Mesangial cell (primary cell): Measurements from ENCODE around the gene HOXB6. TPM values are rescaled to one million over a fixed set of nuclear protein-coding genes. Genes with fewer than 3 reads are reported as not detected.

Source experiments
- total RNA-seq: library from RNA; depleted of rRNA; stranded (reverse); fragments of >200 nt; gene quantifications from 2 replicates; pipeline ENCODE4 v1.2.3, GENCODE V29; 2015

HOXB6 gene
- 14.5 and 29.4 TPM in 2 replicates for total RNA-seq

DNA sequence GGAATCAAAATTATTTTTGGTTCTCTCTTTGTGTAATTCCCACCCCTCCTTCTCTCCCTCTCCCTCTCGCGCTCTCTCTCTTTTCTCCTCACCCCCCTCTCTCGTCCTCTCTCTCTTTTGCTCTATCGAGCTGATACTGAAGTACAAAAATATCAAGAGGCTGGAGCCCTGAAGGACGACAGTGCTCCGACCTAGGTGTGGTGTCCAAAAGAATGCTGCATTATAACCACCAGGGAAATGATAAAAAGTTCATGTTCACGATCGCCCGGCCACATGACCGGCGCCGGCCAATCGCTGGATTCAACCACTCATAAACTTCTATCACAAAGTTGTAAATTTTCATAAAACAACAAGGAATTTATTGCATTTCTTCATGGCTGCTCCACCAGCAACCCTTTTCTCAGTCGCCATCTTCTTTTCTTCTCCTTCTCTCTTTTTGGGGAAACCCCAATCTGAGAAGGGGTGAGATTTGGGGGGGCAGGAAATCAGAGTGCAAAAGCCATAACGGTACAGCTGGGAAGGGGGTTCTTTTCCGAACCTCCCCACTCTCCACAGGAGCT lies at the start of gene HOXB6:
TSS of gene HOXB6 (minus strand) at position 217 of the 560 bp plus-strand sequence. CDS start 6,836 bp downstream, outside the sequence.

GRCh38 chr17:48626245-48627117 lies 21.7 kb upstream of the HOXB6 start, which contains the start of gene HOXB9:
Gene HOXB9 (minus strand): TSS chr17:48626358. CDS start chr17:48626269, 89 bp downstream.

DNA sequence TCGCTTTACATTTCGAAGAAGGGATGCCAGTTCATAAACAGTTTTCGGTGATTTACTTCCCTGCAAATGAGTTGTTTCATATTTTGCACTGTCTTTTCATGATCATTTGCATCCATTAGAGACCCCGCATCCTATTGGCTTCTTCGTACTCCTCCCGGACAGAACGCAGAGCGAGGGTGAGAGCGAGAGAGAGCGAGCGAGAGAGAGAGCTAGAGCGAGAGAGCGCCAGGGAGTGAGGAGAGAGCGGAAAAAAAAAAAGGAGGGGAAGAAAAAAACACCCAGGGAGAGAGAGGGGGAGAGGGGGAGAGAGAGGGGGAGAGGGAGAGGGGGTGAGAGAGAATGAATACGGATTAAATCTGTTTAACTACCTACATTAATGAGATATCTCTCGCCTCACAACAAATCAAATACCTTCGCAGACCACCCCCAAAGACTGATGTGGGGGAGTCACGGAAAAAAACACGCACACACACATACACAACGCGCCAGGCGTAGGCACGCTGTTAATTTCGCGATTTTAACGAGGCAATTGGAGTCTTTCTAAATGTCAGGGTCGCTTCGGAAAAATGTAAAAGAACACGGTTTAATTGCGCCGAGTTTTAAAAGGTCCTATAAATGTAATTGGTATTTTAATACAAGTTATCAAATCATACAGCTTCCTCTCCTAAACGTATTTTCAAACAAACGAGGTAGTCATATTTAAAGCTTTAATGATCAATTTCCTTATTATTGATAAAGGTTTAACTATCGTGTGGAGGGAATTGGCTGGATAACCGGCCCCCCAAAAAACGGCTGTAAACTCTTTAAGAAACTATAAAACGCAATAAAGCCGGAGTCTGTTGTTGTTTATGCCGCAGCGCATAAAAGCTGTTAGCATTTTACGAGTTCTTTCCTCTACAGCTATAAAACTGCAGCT lies 10.5 kb upstream of the HOXB6 start, which contains the start of gene HOXB8:
TSS of gene HOXB8 (minus strand) at position 246 of the 916 bp plus-strand sequence. CDS start 588 bp downstream, outside the sequence.

GRCh38 chr17:48610282-48611211 lies 5.8 kb upstream of the HOXB6 start, which contains the start of gene HOXB7:
Gene HOXB7 (minus strand): TSS chr17:48611017. CDS start chr17:48610918, 99 bp downstream.

DNA sequence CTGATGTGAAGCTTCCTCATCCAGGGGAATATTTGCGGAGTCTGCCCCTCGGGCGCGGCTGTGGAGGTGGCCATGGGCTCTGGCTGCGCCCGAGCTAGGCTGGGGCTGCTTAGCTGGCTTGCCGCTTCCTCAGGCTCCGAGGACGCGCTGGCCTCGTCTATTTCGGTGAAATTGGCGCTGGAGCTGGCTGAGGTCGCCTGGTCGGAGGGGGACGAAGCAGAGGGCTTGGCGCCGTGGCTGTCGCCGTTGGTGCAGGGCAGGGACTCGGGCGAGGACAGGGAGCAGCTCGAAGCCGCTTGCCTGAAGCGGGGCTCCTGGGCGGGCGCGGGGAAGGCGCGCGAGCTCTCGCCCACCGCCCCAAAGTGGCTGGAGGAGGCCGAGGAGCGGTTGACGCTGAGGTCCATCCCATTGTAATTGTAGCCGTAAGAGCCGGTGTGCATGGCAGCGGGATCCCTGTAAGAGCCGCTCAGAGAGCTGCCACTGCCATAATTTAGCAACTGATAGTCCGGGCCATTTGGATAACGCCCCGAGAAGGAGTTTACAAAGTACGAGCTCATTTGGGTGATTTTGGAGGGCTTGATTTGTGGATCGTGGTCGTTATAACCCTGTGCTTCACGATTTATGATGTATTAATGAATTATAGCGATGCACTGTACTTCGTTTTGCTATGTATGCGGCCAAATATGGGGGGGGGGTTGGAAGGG lies 11.5 kb downstream of the HOXB6 start, which contains the start of gene HOXB5:
TSS of gene HOXB5 (minus strand) at position 654 of the 704 bp plus-strand sequence. CDS start at position 557, 97 bp downstream.

GRCh38 chr17:48589831-48590606 lies 14.8 kb downstream of the HOXB6 start, which contains the start of gene HOXB3:
Gene HOXB3 (minus strand): TSS chr17:48590241. CDS start chr17:48552474, 37,767 bp downstream.

GRCh38 chr17:48577946-48578615 lies 26.7 kb downstream of the HOXB6 start, which contains the start of gene HOXB4:
Gene HOXB4 (minus strand): TSS chr17:48578350. CDS start chr17:48578319, 31 bp downstream.

Other genes with a start within 250 kb of the HOXB6 start
- gene SKAP1, start 174.8 kb downstream of the HOXB6 start, total RNA-seq, result 0.33 and 0.51 TPM in 2 replicates
- not detected in 2 replicates for gene HOXB1, start 74.0 kb downstream of the HOXB6 start, total RNA-seq
- 25.6 and 51.0 TPM in 2 replicates for gene HOXB2, start 59.9 kb downstream of the HOXB6 start, total RNA-seq
- gene HOXB4, start 26.6 kb downstream of the HOXB6 start, total RNA-seq, result 1.5 and 4.1 TPM in 2 replicates
- gene HOXB3, start 14.7 kb downstream of the HOXB6 start, total RNA-seq, result 16.0 and 39.2 TPM in 2 replicates
- 1.3 and 3.4 TPM in 2 replicates for gene HOXB5, start 11.2 kb downstream of the HOXB6 start, total RNA-seq
- gene HOXB7, start 6.0 kb upstream of the HOXB6 start, total RNA-seq, result 12.1 and 14.7 TPM in 2 replicates
- gene HOXB8, start 10.3 kb upstream of the HOXB6 start, total RNA-seq, result 7.7 and 21.9 TPM in 2 replicates
- 27.1 and 43.1 TPM in 2 replicates for gene HOXB9, start 21.4 kb upstream of the HOXB6 start, total RNA-seq
- not detected in 2 replicates for gene PRAC1, start 117.5 kb upstream of the HOXB6 start, total RNA-seq
- gene PRAC2, start 118.2 kb upstream of the HOXB6 start, total RNA-seq, result not detected in 2 replicates
- not detected in 2 replicates for gene HOXB13, start 123.8 kb upstream of the HOXB6 start, total RNA-seq
- gene TTLL6, start 212.2 kb upstream of the HOXB6 start, total RNA-seq, result under 0.01 TPM in 1 of 2 replicates, not detected in the other
- gene CALCOCO2, start 226.0 kb upstream of the HOXB6 start, total RNA-seq, result 14.5 and 15.6 TPM in 2 replicates